Suprapubic skin (tissue), 3 donors: Measurements from ENCODE around the gene CA5B.

Experiments
- CTCF ChIP-seq, 2 donors: fragments of 200-600 bp in 1 of 2; fragments of 450-650 bp in 1 of 2; sonication (generic) in 1 of 2; IDR thresholded peaks; one replicate each; pipeline ENCODE4 v1.5.1; 2016 to 2019; ENCODE audit warnings: antibody characterized with exemption in 2 of 2, mild to moderate bottlenecking in 1 of 2, moderate library complexity in 1 of 2
- EP300 ChIP-seq: sonication (generic); formaldehyde crosslinking; IDR thresholded peaks from one replicate; pipeline ENCODE4 v1.6.1; 2017; ENCODE audit warnings: antibody characterized with exemption
- POLR2A ChIP-seq, 2 donors: fragments of 450-650 bp; IDR thresholded peaks; one replicate each; pipeline ENCODE4 v1.6.1; 2017; ENCODE audit warnings: antibody characterized with exemption in 2 of 2, mild to moderate bottlenecking in 2 of 2, moderate library complexity in 2 of 2

GRCh38 chrX:15829217-15829616 is 91.1 kb downstream of the CA5B start:
- TF ChIP-seq EP300 (no peak), CTCF (IDR thresholded peaks at IDR 0.05) (no peak), POLR2A (IDR thresholded peaks at IDR 0.05) (no peak)
